HepG2 (cell line): ENCODE results near the gene ACP5. TPM values are rescaled to one million over a fixed set of nuclear protein-coding genes. Genes with fewer than 3 reads are reported as not detected.

ENCODE experiments used
- ARNT ChIP-seq: fragments of 450-650 bp; IDR thresholded peaks from 2 replicates; pipeline ENCODE4 v1.6.1; 2017
- CAMTA2 ChIP-seq: sonication (generic); formaldehyde crosslinking; IDR thresholded peaks from 2 replicates; pipeline ENCODE4 v1.4.0; 2020; ENCODE audit warnings: mild to moderate bottlenecking, missing genetic modification reagents, borderline replicate concordance
- CEBPG ChIP-seq: IDR thresholded peaks from 2 replicates; pipeline ENCODE4 v1.6.1; 2016
- CREM ChIP-seq, 2 experiments: sonication (generic) in 1 of 2; formaldehyde crosslinking in 1 of 2; IDR thresholded peaks; 2 replicates each; pipeline versions ENCODE4 v1.4.0 to v1.6.1; 2016 to 2020; ENCODE audit warnings: antibody characterized with exemption in 1 of 2, mild to moderate bottlenecking in 1 of 2, missing genetic modification reagents in 1 of 2
- GATAD1 ChIP-seq: IDR thresholded peaks from 2 replicates; pipeline ENCODE4 v1.6.1; 2016; ENCODE audit warnings: missing genetic modification reagents, missing compliant biosample characterization
- HNRNPL ChIP-seq: fragments of 200-400 bp; formaldehyde crosslinking; IDR thresholded peaks from 2 replicates; pipeline ENCODE4 v1.6.1; 2017; ENCODE audit warnings: mild to moderate bottlenecking, low read depth, low read length
- IKZF5 ChIP-seq: IDR thresholded peaks from 2 replicates; pipeline ENCODE4 v1.6.1; 2018; ENCODE audit warnings: missing genetic modification reagents, mild to moderate bottlenecking, missing compliant biosample characterization
- JUND ChIP-seq: sonication (generic); formaldehyde crosslinking; IDR thresholded peaks from 2 replicates; pipeline ENCODE4 v1.8.0; 2022; ENCODE audit warnings: mild to moderate bottlenecking, missing genetic modification reagents
- KAT8 ChIP-seq: IDR thresholded peaks from 2 replicates; pipeline ENCODE4 v1.6.1; 2016; ENCODE audit warnings: missing genetic modification reagents, missing compliant biosample characterization
- NCOA5 ChIP-seq: sonication (generic); formaldehyde crosslinking; IDR thresholded peaks from 2 replicates; pipeline ENCODE4 v1.4.0; 2020; ENCODE audit warnings: missing genetic modification reagents
- NFE2L1 ChIP-seq: sonication (generic); formaldehyde crosslinking; IDR thresholded peaks from 2 replicates; pipeline ENCODE4 v1.4.0; 2020; ENCODE audit warnings: missing genetic modification reagents, mild to moderate bottlenecking, borderline replicate concordance
- POLR2AphosphoS5 ChIP-seq: IDR thresholded peaks from 2 replicates; pipeline ENCODE4 v1.6.1; 2012; ENCODE audit warnings: low read depth, low read length
- PTBP1 ChIP-seq: fragments of 200-400 bp; formaldehyde crosslinking; IDR thresholded peaks from 2 replicates; pipeline ENCODE4 v1.6.1; 2018; ENCODE audit warnings: low read length, low read depth; ENCODE audit not compliant: poor library complexity, severe bottlenecking
- RFX1 ChIP-seq: fragments of 450-650 bp; IDR thresholded peaks from 2 replicates; pipeline ENCODE4 v1.6.1; 2017
- RNF2 ChIP-seq: fragments of 450-650 bp; conservative IDR thresholded peaks from 2 replicates; pipeline ENCODE4 v1.6.1; 2016; ENCODE audit warnings: low read depth
- SIX4 ChIP-seq: sonication (generic); formaldehyde crosslinking; IDR thresholded peaks from 2 replicates; pipeline ENCODE4 v1.4.0; 2020; ENCODE audit warnings: missing genetic modification reagents
- ZBTB7A ChIP-seq: sonication (generic); formaldehyde crosslinking; IDR thresholded peaks from 2 replicates; pipeline ENCODE4 v1.8.0; 2022; ENCODE audit warnings: mild to moderate bottlenecking, missing genetic modification reagents
- ZFP36 ChIP-seq: fragments of 150-350 bp; IDR thresholded peaks from 2 replicates; pipeline ENCODE4 v1.6.1; 2018; ENCODE audit warnings: borderline replicate concordance, low read length, low read depth; ENCODE audit not compliant: partially characterized antibody
- ZFP82 ChIP-seq: sonication (generic); formaldehyde crosslinking; IDR thresholded peaks from 2 replicates; pipeline ENCODE4 v1.5.1; 2020; ENCODE audit warnings: mild to moderate bottlenecking, missing genetic modification reagents, borderline replicate concordance
- ZFP90 ChIP-seq: sonication (generic); formaldehyde crosslinking; IDR thresholded peaks from 2 replicates; pipeline ENCODE4 v1.8.0; 2022; ENCODE audit warnings: missing genetic modification reagents, mild to moderate bottlenecking, inconsistent platforms, borderline replicate concordance
- ZNF543 ChIP-seq: sonication (generic); formaldehyde crosslinking; IDR thresholded peaks from 2 replicates; pipeline ENCODE4 v1.4.0; 2020; ENCODE audit warnings: mild to moderate bottlenecking, missing genetic modification reagents
- ZNF770 ChIP-seq: sonication (generic); formaldehyde crosslinking; IDR thresholded peaks from 2 replicates; pipeline ENCODE4 v1.5.0; 2020; ENCODE audit warnings: mild to moderate bottlenecking, missing genetic modification reagents
- ZNF839 ChIP-seq: sonication (generic); formaldehyde crosslinking; IDR thresholded peaks from 2 replicates; pipeline ENCODE4 v1.4.0; 2020; ENCODE audit warnings: missing genetic modification reagents, mild to moderate bottlenecking, borderline replicate concordance
- polyA plus RNA-seq, 8 experiments: library from polyadenylated mRNA; depleted of rRNA in 3 of 8; stranded (reverse) in 7 of 8; unstranded in 1 of 8; fragments of >200 nt; fragmentation: Illumina TruSeq in 4 of 8; extraction: Trizol in 4 of 8; gene quantifications; 2 replicates each; pipeline versions ENCODE4 v1.2.1 to v1.2.3, GENCODE V29; 2011 to 2016; ENCODE audit warnings: low read depth in 4 of 8, missing spikeins in 1 of 8, mixed read lengths in 1 of 8; ENCODE audit not compliant: insufficient read depth in 1 of 8
- total RNA-seq, 5 experiments: library from RNA; depleted of rRNA; stranded (reverse); fragments of >200 nt; fragmentation: Illumina TruSeq; extraction: Trizol; gene quantifications; 2 replicates each; pipeline ENCODE4 v1.2.3, GENCODE V29; 2016; ENCODE audit warnings: low read depth in 1 of 5
- TF ChIP-seq, protein P1 (sequence below): sonication (generic); formaldehyde crosslinking; IDR thresholded peaks from 2 replicates; pipeline ENCODE4 v1.4.0; 2020; ENCODE audit warnings: missing genetic modification reagents
- TF ChIP-seq, protein P2 (sequence below): sonication (generic); formaldehyde crosslinking; conservative IDR thresholded peaks from 2 replicates; pipeline ENCODE4 v1.8.0; 2022; ENCODE audit warnings: mild to moderate bottlenecking, moderate library complexity, missing genetic modification reagents

Gene ACP5
- total and polyA plus RNA-seq, 2 of the 13 experiments (the other 11 are each of a cell fraction or from before 2014, with no cell fraction given): 1.3 to 6.7 TPM

- TF ChIP-seq ZNF770 (CRISPR knock-in tag) (no peak), NCOA5 (CRISPR knock-in tag) (no peak), ZFP82 (CRISPR knock-in tag) (0 out of 2 replicates have a peak, but pooled peaks have one; percentile 34), RNF2 (no peak), HNRNPL (peak; percentile 32; the same call in 1 of the 2 replicates), ZNF839 (CRISPR knock-in tag) (peak; percentile 79; the same call in 1 of the 2 replicates), ZNF543 (CRISPR knock-in tag) (no peak), PTBP1 (no peak), ZFP90 (CRISPR knock-in tag) (no peak; the same call in 1 of the 2 replicates), RFX1 (peak; percentile 65; the same call in 1 of the 2 replicates), SIX4 (CRISPR knock-in tag) (0 out of 2 replicates have a peak, but pooled peaks have one; percentile 28), KAT8 (peak; percentile 86), GATAD1 (CRISPR knock-in tag) (peak; percentile 52), CAMTA2 (CRISPR knock-in tag) (peak; percentile 78), ZFP36 (no peak), ARNT (no peak), ZBTB7A (peak; percentile 57; the same call in 1 of the 2 replicates), IKZF5 (peak; percentile 96), NFE2L1 (no peak), CEBPG (CRISPR knock-in tag) (no peak), POLR2AphosphoS5 (peak; percentile 92), JUND (CRISPR knock-in tag) (no peak), CREM (IDR thresholded peaks at IDR 0.05) (peak; percentile 83; the same call in 1 of the 2 replicates), CREM (CRISPR knock-in tag; IDR thresholded peaks at IDR 0.05) (no peak)
- TF ChIP-seq, protein P1, sequence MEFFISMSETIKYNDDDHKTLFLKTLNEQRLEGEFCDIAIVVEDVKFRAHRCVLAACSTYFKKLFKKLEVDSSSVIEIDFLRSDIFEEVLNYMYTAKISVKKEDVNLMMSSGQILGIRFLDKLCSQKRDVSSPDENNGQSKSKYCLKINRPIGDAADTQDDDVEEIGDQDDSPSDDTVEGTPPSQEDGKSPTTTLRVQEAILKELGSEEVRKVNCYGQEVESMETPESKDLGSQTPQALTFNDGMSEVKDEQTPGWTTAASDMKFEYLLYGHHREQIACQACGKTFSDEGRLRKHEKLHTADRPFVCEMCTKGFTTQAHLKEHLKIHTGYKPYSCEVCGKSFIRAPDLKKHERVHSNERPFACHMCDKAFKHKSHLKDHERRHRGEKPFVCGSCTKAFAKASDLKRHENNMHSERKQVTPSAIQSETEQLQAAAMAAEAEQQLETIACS (CRISPR knock-in tag): no peak
- TF ChIP-seq, protein P2, sequence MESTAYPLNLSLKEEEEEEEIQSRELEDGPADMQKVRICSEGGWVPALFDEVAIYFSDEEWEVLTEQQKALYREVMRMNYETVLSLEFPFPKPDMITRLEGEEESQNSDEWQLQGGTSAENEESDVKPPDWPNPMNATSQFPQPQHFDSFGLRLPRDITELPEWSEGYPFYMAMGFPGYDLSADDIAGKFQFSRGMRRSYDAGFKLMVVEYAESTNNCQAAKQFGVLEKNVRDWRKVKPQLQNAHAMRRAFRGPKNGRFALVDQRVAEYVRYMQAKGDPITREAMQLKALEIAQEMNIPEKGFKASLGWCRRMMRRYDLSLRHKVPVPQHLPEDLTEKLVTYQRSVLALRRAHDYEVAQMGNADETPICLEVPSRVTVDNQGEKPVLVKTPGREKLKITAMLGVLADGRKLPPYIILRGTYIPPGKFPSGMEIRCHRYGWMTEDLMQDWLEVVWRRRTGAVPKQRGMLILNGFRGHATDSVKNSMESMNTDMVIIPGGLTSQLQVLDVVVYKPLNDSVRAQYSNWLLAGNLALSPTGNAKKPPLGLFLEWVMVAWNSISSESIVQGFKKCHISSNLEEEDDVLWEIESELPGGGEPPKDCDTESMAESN: peak; percentile 88
Observed at GRCh38 chr19:11597202-11598102, 20.0 kb upstream of the ACP5 start, which contains the start of gene ZNF627 (continued).
